GM12875 (cell line): ENCODE results near the gene RNPEPL1.

Experiments
- H3K4me3 ChIP-seq: one replicate; pipeline ENCODE4 v1.5.1; 2011; ENCODE audit warnings: low read depth, low read length, control low read depth
- CTCF ChIP-seq: IDR thresholded peaks from 2 replicates; pipeline ENCODE4 v1.5.1; 2011; ENCODE audit warnings: low read depth, mild to moderate bottlenecking, control low read depth, inconsistent platforms, low read length, moderate library complexity, borderline replicate concordance; ENCODE audit not compliant: insufficient read depth

Gene RNPEPL1

GRCh38 chr2:240622531-240623235 lies 54.4 kb downstream of the RNPEPL1 start:
- H3K4me3 ChIP-seq = no peak overlapping the region
- TF ChIP-seq CTCF = no peak

- TF ChIP-seq CTCF = no peak
- no peak overlapping the region for H3K4me3 ChIP-seq
Observed at GRCh38 chr2:240623531-240624010, 55.3 kb downstream of the RNPEPL1 start.

DNA sequence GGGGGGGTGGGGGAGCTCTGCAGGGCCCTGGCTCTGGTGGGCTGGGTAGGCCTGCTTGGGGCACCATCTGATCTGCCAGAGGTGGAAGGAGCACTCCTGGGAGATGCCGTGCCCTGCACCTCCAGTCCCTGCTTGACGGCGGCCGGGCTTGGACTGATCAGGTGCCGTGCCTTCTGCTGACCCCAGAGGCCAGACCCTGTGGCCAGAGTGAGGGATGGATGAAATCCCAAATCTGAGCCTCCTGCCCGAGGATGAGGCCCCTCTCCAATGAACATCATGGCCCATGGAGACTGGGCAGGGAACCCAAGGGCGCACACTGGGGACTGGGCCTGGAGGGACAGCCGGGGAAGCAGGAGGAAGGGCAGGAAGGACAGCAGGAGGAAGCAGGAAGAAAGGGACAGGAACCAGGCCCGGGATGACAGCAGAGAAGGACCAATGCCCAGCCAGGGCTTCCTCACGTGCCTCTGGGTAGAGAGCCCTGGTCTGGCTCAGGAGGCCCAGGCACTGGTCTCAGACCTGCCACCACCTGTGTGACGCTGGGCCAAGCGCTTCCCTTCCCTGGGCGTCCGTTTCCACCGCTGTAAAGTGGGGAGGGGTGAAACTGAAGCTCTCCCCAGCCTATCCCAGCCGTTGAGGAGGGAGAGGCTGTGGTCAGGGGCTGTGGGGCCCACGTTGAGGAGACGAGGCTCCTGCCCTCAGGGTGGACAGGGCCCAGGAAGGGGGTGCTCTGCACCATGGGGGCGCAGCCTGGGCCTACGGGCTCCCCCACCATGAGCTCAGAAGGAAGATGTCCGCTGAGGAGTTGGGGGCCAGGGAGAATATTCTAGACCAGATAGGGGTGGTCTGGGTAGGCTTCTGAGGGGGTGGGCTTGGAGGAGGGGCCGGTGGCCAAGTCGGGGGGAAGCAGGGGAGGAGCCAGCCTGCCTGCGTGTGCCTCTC lies 56.0 kb downstream of the RNPEPL1 start:
- no peak overlapping the region for H3K4me3 ChIP-seq
- no peak for TF ChIP-seq CTCF

DNA sequence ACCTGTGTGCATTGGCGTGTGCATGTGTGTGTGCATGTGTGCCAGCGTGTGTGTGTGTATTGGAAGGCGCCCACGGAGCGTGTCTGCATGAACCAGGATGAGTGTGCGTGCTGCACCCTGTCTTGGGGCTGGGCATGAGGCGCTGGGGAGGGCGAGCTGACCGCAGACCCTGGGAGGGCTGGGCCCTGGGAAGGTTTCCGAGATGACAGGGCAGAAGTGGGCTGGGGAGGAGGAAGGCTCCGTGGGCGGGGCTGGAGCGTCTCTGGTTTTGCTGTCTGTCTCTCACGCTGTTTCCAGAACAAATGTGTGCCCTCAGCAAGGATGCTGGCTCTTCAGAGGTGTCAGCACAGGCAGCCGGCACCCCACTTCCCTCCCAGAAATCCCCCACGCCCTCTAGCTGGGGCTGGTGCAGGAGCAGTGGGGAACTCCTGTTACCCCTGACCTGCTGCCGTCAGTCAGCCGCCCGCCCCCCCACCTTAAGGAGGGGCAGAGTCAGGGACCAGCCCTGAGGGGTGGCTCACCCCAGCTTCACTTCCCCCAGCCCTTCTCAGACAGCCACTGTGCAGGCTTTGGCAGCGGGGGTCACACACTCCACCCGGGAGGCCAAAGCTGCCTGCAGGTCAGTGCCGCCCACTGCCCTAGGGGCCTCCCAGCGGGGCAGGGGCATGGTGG lies 56.8 kb downstream of the RNPEPL1 start, which contains the start of gene GPR35:
Gene GPR35 (plus strand): TSS at position 531 of the 672 bp plus-strand sequence. CDS start 4,473 bp downstream, outside the sequence.
- H3K4me3 ChIP-seq = no peak within 1 kb of the TSS
- TF ChIP-seq CTCF = 0 out of 2 replicates have a peak, but pooled peaks have one; percentile 6

GRCh38 chr2:240626531-240627300 lies 58.4 kb downstream of the RNPEPL1 start:
- no peak overlapping the region for H3K4me3 ChIP-seq
- TF ChIP-seq CTCF = no peak

GRCh38 chr2:240627736-240628506 lies 59.6 kb downstream of the RNPEPL1 start:
- no peak overlapping the region for H3K4me3 ChIP-seq
- no peak for TF ChIP-seq CTCF
